Subcutaneous abdominal adipose tissue (tissue), 5 donors: ENCODE results near the gene CEMIP2.
A peak's percentile ranks its signal among the peaks of the same experiment; 100 is the strongest.

ENCODE experiments used
- H3K27ac ChIP-seq: one replicate; pipeline ENCODE4 v1.7.0; 2013; ENCODE audit warnings: low read depth, mild to moderate bottlenecking, inconsistent platforms, low read length, moderate library complexity
- H3K27me3 ChIP-seq, 5 donors: one replicate each; pipeline ENCODE4 v1.7.0; 2013; ENCODE audit warnings: low read length in 5 of 5, inconsistent platforms in 1 of 5; ENCODE audit not compliant: control insufficient read depth in 5 of 5, insufficient read depth in 4 of 5
- H3K36me3 ChIP-seq, 5 donors: one replicate each; pipeline ENCODE4 v1.7.0; 2013; ENCODE audit warnings: low read length in 5 of 5; ENCODE audit not compliant: control insufficient read depth in 5 of 5, insufficient read depth in 5 of 5
- H3K4me1 ChIP-seq, 5 donors: one replicate each; pipeline ENCODE4 v1.7.0; 2013; ENCODE audit warnings: low read length in 5 of 5, mild to moderate bottlenecking in 3 of 5, moderate library complexity in 1 of 5; ENCODE audit not compliant: control insufficient read depth in 5 of 5, insufficient read depth in 5 of 5
- H3K4me3 ChIP-seq, 5 donors: one replicate each; pipeline ENCODE4 v1.7.0; 2013; ENCODE audit warnings: low read length in 5 of 5, low read depth in 1 of 5
- H3K9ac ChIP-seq, 5 donors: one replicate each; pipeline ENCODE4 v1.7.0; 2013; ENCODE audit warnings: low read length in 5 of 5, mild to moderate bottlenecking in 4 of 5, moderate library complexity in 3 of 5
- H3K9me3 ChIP-seq, 5 donors: one replicate each; pipeline ENCODE4 v1.7.0; 2013; ENCODE audit warnings: low read length in 5 of 5; ENCODE audit not compliant: control insufficient read depth in 5 of 5
- donor health status: healthy.
- donor health status: healthy.
- donor health status: healthy.
- donor health status: healthy.
- donor health status: healthy.

Gene CEMIP2

GRCh38 chr9:71642056-71642455, 126.3 kb downstream of the CEMIP2 start:
- H3K27ac ChIP-seq: no peak overlapping the region
- H3K27me3 ChIP-seq: no peaks in the 10 kb centered on the region
- no peaks in the 10 kb centered on the region for H3K9me3 ChIP-seq
- H3K36me3 ChIP-seq: no peaks in the 10 kb centered on the region
- H3K4me3 ChIP-seq: no peak overlapping the region
- no peak overlapping the region for H3K9ac ChIP-seq
- H3K4me1 ChIP-seq: peaks cover 2 to 32% (median 11%) of the 10 kb centered on the region in 5 donors

- no peaks in the 10 kb centered on the region for H3K36me3 ChIP-seq
- H3K9ac ChIP-seq: peak overlapping the region in 1 of 5 donors; percentile 11
- H3K4me3 ChIP-seq: peak overlapping the region in 4 of 5 donors; percentile 8 to 36 (median 30)
- H3K9me3 ChIP-seq: no peaks in the 10 kb centered on the region
- H3K4me1 ChIP-seq: peaks cover 0 to 18% (median 2%) of the 10 kb centered on the region in 5 donors
- peak overlapping the region; percentile 43 for H3K27ac ChIP-seq
- H3K27me3 ChIP-seq: no peaks in the 10 kb centered on the region
These were observed 129.7 kb downstream of the CEMIP2 start for GRCh38 chr9:71638627-71639026.

- Histone ChIP-seq H3K4me1 (peaks cover 0 to 18% (median 2%) of the 10 kb centered on the region in 5 donors), H3K27me3 (no peaks in the 10 kb centered on the region), H3K36me3 (no peaks in the 10 kb centered on the region), H3K4me3 (no peak overlapping the region), H3K9me3 (no peaks in the 10 kb centered on the region), H3K9ac (no peak overlapping the region), H3K27ac (peak overlapping the region; percentile 43)
These were observed 130.4 kb downstream of the CEMIP2 start for GRCh38 chr9:71637926-71638325.

GRCh38 chr9:71637375-71637774, 130.9 kb downstream of the CEMIP2 start:
- H3K4me1 ChIP-seq: peaks cover 0 to 18% (median 2%) of the 10 kb centered on the region in 5 donors
- no peaks in the 10 kb centered on the region for H3K36me3 ChIP-seq
- no peaks in the 10 kb centered on the region for H3K9me3 ChIP-seq
- H3K27me3 ChIP-seq: no peaks in the 10 kb centered on the region
- no peak overlapping the region for H3K9ac ChIP-seq
- H3K27ac ChIP-seq: no peak overlapping the region
- H3K4me3 ChIP-seq: no peak overlapping the region

- Histone ChIP-seq H3K27ac (no peak overlapping the region), H3K27me3 (no peaks in the 10 kb centered on the region), H3K9ac (no peak overlapping the region), H3K4me1 (peaks cover 2 to 27% (median 8%) of the 10 kb centered on the region in 5 donors), H3K4me3 (no peak overlapping the region), H3K9me3 (no peaks in the 10 kb centered on the region), H3K36me3 (no peaks in the 10 kb centered on the region)
These were observed 132.0 kb downstream of the CEMIP2 start for GRCh38 chr9:71636143-71636839.

GRCh38 chr9:71634752-71635151, 133.6 kb downstream of the CEMIP2 start:
- H3K27ac ChIP-seq: no peak overlapping the region
- no peaks in the 10 kb centered on the region for H3K27me3 ChIP-seq
- H3K4me1 ChIP-seq: peaks cover 2 to 42% (median 23%) of the 10 kb centered on the region in 5 donors
- H3K9me3 ChIP-seq: no peaks in the 10 kb centered on the region
- H3K4me3 ChIP-seq: no peak overlapping the region
- no peaks in the 10 kb centered on the region for H3K36me3 ChIP-seq
- H3K9ac ChIP-seq: no peak overlapping the region
